Glutamatergic neuron (in vitro differentiated cells): ENCODE results near the gene RCBTB2. TPM values are rescaled to one million over a fixed set of nuclear protein-coding genes. Genes with fewer than 3 reads are reported as not detected.

Experiments used
- DNase-seq: peaks from one replicate; pipeline ENCODE4 v3.0.0; 2022
- H3K27ac Mint-ChIP-seq: one replicate; pipeline ENCODE4 v1.8.0; 2020; ENCODE audit warnings: mild to moderate bottlenecking, mixed read lengths, inconsistent platforms; ENCODE audit not compliant: unreplicated experiment
- H3K27me3 Mint-ChIP-seq: one replicate; pipeline ENCODE4 v1.8.0; 2020; ENCODE audit warnings: mild to moderate bottlenecking, moderate library complexity, mixed read lengths, inconsistent platforms; ENCODE audit not compliant: unreplicated experiment
- H3K36me3 Mint-ChIP-seq: one replicate; pipeline ENCODE4 v1.8.0; 2020; ENCODE audit warnings: mild to moderate bottlenecking, mixed read lengths, inconsistent platforms; ENCODE audit not compliant: unreplicated experiment
- H3K4me1 Mint-ChIP-seq: one replicate; pipeline ENCODE4 v1.8.0; 2020; ENCODE audit warnings: mild to moderate bottlenecking, low read depth, mixed read lengths, inconsistent platforms; ENCODE audit not compliant: unreplicated experiment
- H3K4me3 Mint-ChIP-seq: one replicate; pipeline ENCODE4 v1.8.0; 2020; ENCODE audit warnings: mild to moderate bottlenecking, mixed read lengths, inconsistent platforms; ENCODE audit not compliant: unreplicated experiment
- H3K9me3 Mint-ChIP-seq: one replicate; pipeline ENCODE4 v1.8.0; 2020; ENCODE audit warnings: mild to moderate bottlenecking, moderate library complexity, mixed read lengths, inconsistent platforms; ENCODE audit not compliant: unreplicated experiment
- CTCF ChIP-seq: fragments of 200-600 bp; sonication (generic); IDR thresholded peaks from one replicate; pipeline ENCODE4 v1.5.0; 2021; ENCODE audit not compliant: partially characterized antibody, unreplicated experiment
- total RNA-seq: library from RNA; stranded (reverse); fragmentation: NEBNext Ultra II Directional; extraction: Animal tissue kit (Norgen Biotek cat#: 25700); gene quantifications from one replicate; pipeline ENCODE4 v1.2.1, GENCODE V29; 2021; ENCODE audit not compliant: unreplicated experiment

RCBTB2 gene
- total RNA-seq, 1 donor from 2014 or later, result 7.4 TPM

- Mint-ChIP-seq H3K4me3 (no peak overlapping the region), H3K27ac (no peak overlapping the region)
- no peak for DNase-seq
These were observed 46.5 kb upstream of the RCBTB2 start for GRCh38 chr13:48579165-48579918.

DNA sequence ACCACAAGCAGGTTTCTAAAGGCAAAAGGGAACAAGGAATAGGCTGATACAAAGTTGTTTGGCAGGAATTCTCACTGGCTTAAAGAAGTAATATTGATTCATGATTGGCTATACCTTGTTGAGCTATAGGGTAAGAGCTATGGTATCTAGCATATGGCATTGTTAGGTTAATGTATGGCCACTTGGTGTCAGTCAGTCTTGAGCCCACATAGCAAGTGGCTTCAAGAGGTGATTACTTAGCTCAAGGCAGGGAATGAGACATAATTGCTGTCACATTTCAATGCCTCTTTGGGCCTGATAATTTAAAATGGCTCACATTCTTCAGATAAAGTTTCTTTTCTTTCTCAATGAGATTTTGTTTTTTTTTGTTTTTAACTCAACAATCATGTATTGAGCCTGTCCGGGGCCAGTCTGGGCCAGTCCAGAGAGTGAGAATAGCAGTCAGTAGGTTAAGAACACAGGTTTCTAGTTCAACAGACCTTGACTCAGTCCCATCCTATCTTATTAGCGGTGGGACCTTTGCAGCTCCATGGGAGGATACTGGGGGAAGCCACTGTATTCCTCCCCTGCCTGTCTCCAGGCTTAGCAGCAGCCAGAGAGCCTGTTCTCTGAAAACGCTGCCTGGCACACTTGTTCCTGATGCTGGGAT, 45.8 kb upstream of the RCBTB2 start:
- Mint-ChIP-seq H3K27me3 (no peaks in the 10 kb centered on the region), H3K9me3 (no peaks in the 10 kb centered on the region), H3K4me1 (no peaks in the 10 kb centered on the region), H3K27ac (no peak overlapping the region), H3K36me3 (no peaks in the 10 kb centered on the region), H3K4me3 (no peak overlapping the region)
- no peak for DNase-seq
- TF ChIP-seq CTCF, result no peak

More at GRCh38 chr13:48579165-48579918, 46.5 kb upstream of the RCBTB2 start:
- Mint-ChIP-seq H3K4me1 (no peaks in the 10 kb centered on the region), H3K9me3 (no peaks in the 10 kb centered on the region), H3K27me3 (no peaks in the 10 kb centered on the region), H3K36me3 (no peaks in the 10 kb centered on the region)
- no peak for TF ChIP-seq CTCF

- H3K9me3 Mint-ChIP-seq, result no peaks in the 10 kb centered on the region
- H3K27me3 Mint-ChIP-seq, result no peaks in the 10 kb centered on the region
- DNase-seq, result no peak
- no peaks in the 10 kb centered on the region for H3K36me3 Mint-ChIP-seq
- no peaks in the 10 kb centered on the region for H3K4me1 Mint-ChIP-seq
- H3K27ac Mint-ChIP-seq, result no peak overlapping the region
- TF ChIP-seq CTCF, result no peak
- H3K4me3 Mint-ChIP-seq, result no peak overlapping the region
These were observed 43.6 kb upstream of the RCBTB2 start for GRCh38 chr13:48576448-48577010.

GRCh38 chr13:48575031-48575430, 42.2 kb upstream of the RCBTB2 start:
- no peaks in the 10 kb centered on the region for H3K9me3 Mint-ChIP-seq
- H3K36me3 Mint-ChIP-seq, result no peaks in the 10 kb centered on the region
- H3K4me1 Mint-ChIP-seq, result peaks cover 2% of the 10 kb centered on the region
- no peak for DNase-seq
- no peak overlapping the region for H3K27ac Mint-ChIP-seq
- no peak overlapping the region for H3K4me3 Mint-ChIP-seq
- no peaks in the 10 kb centered on the region for H3K27me3 Mint-ChIP-seq
- TF ChIP-seq CTCF, result no peak
